Activated T-helper 17 cell treated with anti-CD3 and anti-CD28 coated beads, Interleukin-2, amount 50 U/mL, for 72 hours (primary cell): ENCODE measurements around the gene SRPK2. TPM values are rescaled to one million over a fixed set of nuclear protein-coding genes. Genes with fewer than 3 reads are reported as not detected.
"Not testable (repeated sequence)": the region's sequence is repeated elsewhere in the genome, so short reads cannot be mapped to it uniquely, and the experiment has no call there.

Experiments
- ATAC-seq: fragments of 150-1000 bp; cut with Tn5 transposase; replicated peaks from 2 replicates; pipeline ENCODE4 v1.10.0; 2021; ENCODE audit warnings: mild to moderate bottlenecking, moderate library complexity
- H3K27ac Mint-ChIP-seq: one replicate; pipeline ENCODE4 v1.8.0; 2022; ENCODE audit warnings: mixed read lengths
- H3K27me3 Mint-ChIP-seq: one replicate; pipeline ENCODE4 v1.8.0; 2022; ENCODE audit warnings: mixed read lengths
- H3K36me3 Mint-ChIP-seq: one replicate; pipeline ENCODE4 v1.8.0; 2022; ENCODE audit warnings: low read depth, mild to moderate bottlenecking, mixed read lengths
- H3K4me1 Mint-ChIP-seq: one replicate; pipeline ENCODE4 v1.8.0; 2022; ENCODE audit warnings: mixed read lengths
- H3K4me3 Mint-ChIP-seq: one replicate; pipeline ENCODE4 v1.8.0; 2022; ENCODE audit warnings: mild to moderate bottlenecking, mixed read lengths
- H3K9me3 Mint-ChIP-seq: one replicate; pipeline ENCODE4 v1.8.0; 2022; ENCODE audit warnings: mixed read lengths
- total RNA-seq, 2 donors: library from RNA; stranded (reverse); gene quantifications; one replicate each; pipeline ENCODE4 v1.2.3, GENCODE V29; 2022

Gene SRPK2
- 10 to 100 TPM; 31.5 to 38.5 TPM for total RNA-seq

- Mint-ChIP-seq H3K4me1 (peaks cover 15% of the 10 kb centered on the region), H3K9me3 (no peaks in the 10 kb centered on the region), H3K27ac (peak within 1 kb of the TSS; percentile 92), H3K4me3 (peak within 1 kb of the TSS; percentile 88), H3K27me3 (no peaks in the 10 kb centered on the region), H3K36me3 (peaks cover 13% of the 10 kb centered on the region)
- ATAC-seq, result peak; percentile 82
These were observed at the start of gene SRPK2 for GRCh38 chr7:105388356-105389087. TSS of gene SRPK2 (minus strand) at chr7:105388921.

GRCh38 chr7:105438254-105438653, 49.5 kb upstream of the SRPK2 start:
- no peak overlapping the region for H3K27ac Mint-ChIP-seq
- no peaks in the 10 kb centered on the region for H3K27me3 Mint-ChIP-seq
- no peak for ATAC-seq
- H3K4me3 Mint-ChIP-seq, result no peak overlapping the region
- H3K4me1 Mint-ChIP-seq, result peaks cover 6% of the 10 kb centered on the region
- no peaks in the 10 kb centered on the region for H3K9me3 Mint-ChIP-seq
- no peaks in the 10 kb centered on the region for H3K36me3 Mint-ChIP-seq

GRCh38 chr7:105437356-105437755, 48.6 kb upstream of the SRPK2 start:
- H3K27ac Mint-ChIP-seq, H3K36me3 Mint-ChIP-seq: not testable (repeated sequence)

GRCh38 chr7:105429746-105430612, 41.3 kb upstream of the SRPK2 start:
- peaks cover 9% of the 10 kb centered on the region for H3K4me1 Mint-ChIP-seq
- no peak overlapping the region for H3K4me3 Mint-ChIP-seq
- H3K9me3 Mint-ChIP-seq, result no peaks in the 10 kb centered on the region
- no peak for ATAC-seq
- H3K36me3 Mint-ChIP-seq, result no peaks in the 10 kb centered on the region
- no peak overlapping the region for H3K27ac Mint-ChIP-seq
- no peaks in the 10 kb centered on the region for H3K27me3 Mint-ChIP-seq

More at GRCh38 chr7:105437356-105437755, 48.6 kb upstream of the SRPK2 start:
- not testable (repeated sequence) for H3K4me1 Mint-ChIP-seq, H3K4me3 Mint-ChIP-seq, H3K9me3 Mint-ChIP-seq, ATAC-seq, H3K27me3 Mint-ChIP-seq

GRCh38 chr7:105426606-105427146, 38.0 kb upstream of the SRPK2 start:
- peak; percentile 89 for ATAC-seq
- peaks cover 9% of the 10 kb centered on the region for H3K4me1 Mint-ChIP-seq
- no peaks in the 10 kb centered on the region for H3K27me3 Mint-ChIP-seq
- H3K9me3 Mint-ChIP-seq, result no peaks in the 10 kb centered on the region
- H3K36me3 Mint-ChIP-seq, result no peaks in the 10 kb centered on the region
- peak overlapping the region; percentile 25 for H3K4me3 Mint-ChIP-seq
- peak overlapping the region; percentile 69 for H3K27ac Mint-ChIP-seq

- Mint-ChIP-seq H3K9me3 (no peaks in the 10 kb centered on the region), H3K27ac (no peak overlapping the region), H3K27me3 (no peaks in the 10 kb centered on the region), H3K4me3 (no peak overlapping the region), H3K4me1 (peaks cover 9% of the 10 kb centered on the region), H3K36me3 (no peaks in the 10 kb centered on the region)
- ATAC-seq, result no peak
These were observed 35.3 kb upstream of the SRPK2 start for GRCh38 chr7:105423987-105424386.

- ATAC-seq, result no peak
- no peak overlapping the region for H3K4me3 Mint-ChIP-seq
- H3K27me3 Mint-ChIP-seq, result no peaks in the 10 kb centered on the region
These were observed 25.2 kb upstream of the SRPK2 start for GRCh38 chr7:105413887-105414437.

GRCh38 chr7:105410774-105411173, 22.1 kb upstream of the SRPK2 start:
- not testable (repeated sequence) for H3K9me3 Mint-ChIP-seq, H3K27ac Mint-ChIP-seq, H3K4me1 Mint-ChIP-seq, H3K4me3 Mint-ChIP-seq, H3K36me3 Mint-ChIP-seq, H3K27me3 Mint-ChIP-seq, ATAC-seq

More at GRCh38 chr7:105413887-105414437, 25.2 kb upstream of the SRPK2 start:
- no peaks in the 10 kb centered on the region for H3K4me1 Mint-ChIP-seq
- H3K9me3 Mint-ChIP-seq, result no peaks in the 10 kb centered on the region
- H3K36me3 Mint-ChIP-seq, result no peaks in the 10 kb centered on the region
- H3K27ac Mint-ChIP-seq, result no peak overlapping the region

GRCh38 chr7:105409775-105410174, 21.1 kb upstream of the SRPK2 start:
- not testable (repeated sequence) for H3K36me3 Mint-ChIP-seq, H3K4me1 Mint-ChIP-seq, H3K27me3 Mint-ChIP-seq, H3K4me3 Mint-ChIP-seq, H3K27ac Mint-ChIP-seq, ATAC-seq, H3K9me3 Mint-ChIP-seq

- H3K27ac Mint-ChIP-seq, result no peak overlapping the region
These were observed 20.2 kb upstream of the SRPK2 start for GRCh38 chr7:105408791-105409410.

GRCh38 chr7:105403128-105403527, 14.4 kb upstream of the SRPK2 start:
- H3K27me3 Mint-ChIP-seq, result no peaks in the 10 kb centered on the region
- no peaks in the 10 kb centered on the region for H3K36me3 Mint-ChIP-seq
- H3K4me1 Mint-ChIP-seq, result peaks cover 5% of the 10 kb centered on the region
- no peaks in the 10 kb centered on the region for H3K9me3 Mint-ChIP-seq
- no peak overlapping the region for H3K4me3 Mint-ChIP-seq
- ATAC-seq, result no peak
- no peak overlapping the region for H3K27ac Mint-ChIP-seq

More at GRCh38 chr7:105408791-105409410, 20.2 kb upstream of the SRPK2 start:
- Mint-ChIP-seq H3K27me3 (no peaks in the 10 kb centered on the region), H3K9me3 (no peaks in the 10 kb centered on the region), H3K4me1 (no peaks in the 10 kb centered on the region), H3K36me3 (no peaks in the 10 kb centered on the region), H3K4me3 (no peak overlapping the region)
- no peak for ATAC-seq

GRCh38 chr7:105402221-105403095, 13.7 kb upstream of the SRPK2 start:
- no peak for ATAC-seq
- Mint-ChIP-seq H3K4me1 (peaks cover 5% of the 10 kb centered on the region), H3K4me3 (no peak overlapping the region)

GRCh38 chr7:105399043-105399725, 10.5 kb upstream of the SRPK2 start:
- Mint-ChIP-seq H3K27me3 (no peaks in the 10 kb centered on the region), H3K4me3 (no peak overlapping the region)

More at GRCh38 chr7:105402221-105403095, 13.7 kb upstream of the SRPK2 start:
- no peaks in the 10 kb centered on the region for H3K9me3 Mint-ChIP-seq
- H3K27ac Mint-ChIP-seq, result no peak overlapping the region
- H3K36me3 Mint-ChIP-seq, result no peaks in the 10 kb centered on the region
- no peaks in the 10 kb centered on the region for H3K27me3 Mint-ChIP-seq

More at GRCh38 chr7:105399043-105399725, 10.5 kb upstream of the SRPK2 start:
- Mint-ChIP-seq H3K4me1 (peaks cover 5% of the 10 kb centered on the region), H3K9me3 (no peaks in the 10 kb centered on the region), H3K27ac (no peak overlapping the region), H3K36me3 (no peaks in the 10 kb centered on the region)
- no peak for ATAC-seq
